Stimulated activated CD8-positive, alpha-beta memory T cell treated with anti-CD3 and anti-CD28 coated beads, Interleukin-12 subunit alpha, Interleukin-12 subunit beta, amount 100 ng/mL, for 1 hour (primary cell): ENCODE results near the gene METTL8.
"Not testable (repeated sequence)": the region's sequence is repeated elsewhere in the genome, so short reads cannot be mapped to it uniquely, and the experiment has no call there.

ENCODE experiments used
- DNase-seq: peaks from one replicate; pipeline ENCODE4 v3.0.0-alpha.2; 2020; ENCODE audit warnings: low read depth

METTL8 gene

DNA sequence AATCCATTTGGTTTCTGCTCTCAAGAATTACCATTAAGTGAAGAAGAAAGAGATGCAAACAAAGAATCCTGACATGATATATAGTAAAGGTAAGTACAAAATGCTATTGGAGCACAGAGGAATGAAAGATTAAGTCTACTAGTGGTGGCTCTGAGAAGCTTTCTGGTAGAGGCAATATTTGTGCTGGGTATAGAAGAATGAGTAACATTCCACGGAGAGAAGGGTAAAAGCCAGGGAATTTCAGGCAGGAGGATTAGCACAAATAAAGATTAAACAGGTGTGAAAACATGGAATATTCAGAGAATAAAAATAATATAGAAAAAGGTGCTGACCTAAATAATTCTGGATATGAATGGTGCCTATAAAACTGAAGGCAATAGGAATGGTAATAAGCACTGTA lies 31.8 kb downstream of the METTL8 start:
- DNase-seq = no peak

DNA sequence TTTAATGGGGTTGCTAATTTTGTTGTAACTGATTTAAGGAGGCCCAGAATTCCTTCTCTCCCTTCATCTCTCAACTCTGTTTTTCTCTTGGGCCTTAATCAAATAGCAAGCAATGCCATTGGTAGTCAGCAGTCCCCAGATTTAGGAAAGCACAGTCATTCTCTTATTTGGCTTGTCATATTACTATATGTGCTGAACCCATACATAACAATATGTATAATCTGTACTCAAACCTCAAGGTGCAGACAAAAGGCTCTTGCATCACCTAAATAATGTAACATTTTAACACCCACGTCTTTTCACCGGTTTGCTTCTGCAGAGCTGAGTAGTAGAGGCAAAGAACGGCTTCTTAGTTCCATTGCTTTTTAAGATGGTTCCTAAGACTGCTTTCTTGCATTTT lies 33.4 kb downstream of the METTL8 start:
- DNase-seq = no peak

DNA sequence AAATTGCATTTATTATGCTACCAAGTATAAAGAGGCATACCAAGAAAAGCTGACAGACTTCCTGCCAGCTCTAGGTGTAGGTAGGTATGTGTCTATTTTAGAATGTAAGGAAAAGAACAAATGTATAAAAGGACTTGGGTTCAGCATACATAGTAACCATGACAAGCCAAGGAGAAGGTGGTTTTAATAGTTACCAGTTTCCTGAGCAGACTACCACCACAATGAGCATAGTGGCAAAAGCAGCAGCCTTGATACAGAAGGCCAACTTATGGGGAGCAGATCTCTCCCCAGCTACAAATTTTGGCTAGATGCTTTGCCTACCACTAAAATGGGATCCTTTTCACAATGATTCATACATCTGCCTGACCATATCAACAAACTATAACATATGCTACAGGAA lies 34.5 kb downstream of the METTL8 start:
- DNase-seq = no peak

DNA sequence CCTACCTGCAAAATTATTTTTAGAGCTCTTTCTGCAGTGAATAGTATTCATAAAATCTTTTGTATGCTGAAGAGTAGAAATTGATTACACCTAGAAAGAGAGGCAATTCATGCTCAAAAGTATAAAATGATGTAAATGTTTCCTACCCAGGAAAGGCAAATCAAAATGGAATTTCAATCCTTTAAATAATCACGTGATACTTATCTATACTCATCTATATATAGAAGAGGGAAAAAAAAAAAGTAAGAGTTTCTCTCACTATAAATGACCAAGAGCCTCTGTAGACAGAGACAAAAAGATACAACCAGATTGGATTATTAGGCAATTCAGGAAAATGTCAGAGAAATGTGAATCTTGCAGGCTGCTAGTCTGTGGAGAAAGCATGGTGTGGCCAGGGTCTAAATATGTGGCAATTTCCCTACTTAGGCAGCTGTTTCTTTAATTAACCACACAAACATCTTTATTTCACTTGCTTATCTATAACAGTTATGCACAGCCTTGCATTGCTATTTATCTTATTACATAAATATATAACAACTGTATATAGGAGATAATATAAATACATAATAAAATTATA lies 39.5 kb downstream of the METTL8 start:
- no peak for DNase-seq

DNA sequence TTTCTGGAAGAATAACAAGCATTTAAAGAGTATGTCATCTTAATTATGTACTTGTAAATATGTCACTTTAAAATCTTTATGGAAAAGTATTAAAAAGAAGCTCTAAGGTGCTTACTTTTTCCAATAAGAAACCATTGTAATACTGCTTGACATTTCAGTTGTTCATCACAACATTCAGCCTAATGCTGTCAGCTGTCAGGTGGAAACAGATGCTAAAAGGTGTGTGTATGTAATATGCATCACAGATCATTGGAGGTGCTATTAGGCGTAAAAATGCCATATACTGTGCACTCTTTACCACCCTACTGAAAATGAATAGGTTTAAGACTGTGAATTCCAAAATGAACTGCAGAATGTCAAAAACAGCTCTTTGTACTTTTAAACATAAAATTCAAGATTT lies 40.3 kb downstream of the METTL8 start:
- no peak for DNase-seq

DNA sequence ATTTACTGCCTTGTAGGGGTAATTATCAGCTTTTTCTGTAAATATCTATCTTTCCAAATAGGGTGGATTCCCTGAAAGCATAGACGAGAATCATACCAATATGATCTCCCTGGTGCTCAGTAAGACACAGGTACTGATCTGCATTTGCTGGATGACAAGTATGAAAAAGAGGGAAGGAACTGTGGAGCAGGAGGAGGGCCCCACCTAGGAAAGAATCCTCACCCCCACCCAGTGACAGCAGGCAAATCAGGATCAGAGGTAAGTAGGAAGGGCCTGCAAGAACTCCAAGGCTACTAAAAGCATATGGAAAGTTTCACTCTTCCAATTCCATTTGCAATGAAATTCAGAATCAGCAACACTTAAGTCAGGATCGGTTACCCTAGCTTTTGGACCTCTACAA lies 42.3 kb downstream of the METTL8 start:
- DNase-seq = no peak

DNA sequence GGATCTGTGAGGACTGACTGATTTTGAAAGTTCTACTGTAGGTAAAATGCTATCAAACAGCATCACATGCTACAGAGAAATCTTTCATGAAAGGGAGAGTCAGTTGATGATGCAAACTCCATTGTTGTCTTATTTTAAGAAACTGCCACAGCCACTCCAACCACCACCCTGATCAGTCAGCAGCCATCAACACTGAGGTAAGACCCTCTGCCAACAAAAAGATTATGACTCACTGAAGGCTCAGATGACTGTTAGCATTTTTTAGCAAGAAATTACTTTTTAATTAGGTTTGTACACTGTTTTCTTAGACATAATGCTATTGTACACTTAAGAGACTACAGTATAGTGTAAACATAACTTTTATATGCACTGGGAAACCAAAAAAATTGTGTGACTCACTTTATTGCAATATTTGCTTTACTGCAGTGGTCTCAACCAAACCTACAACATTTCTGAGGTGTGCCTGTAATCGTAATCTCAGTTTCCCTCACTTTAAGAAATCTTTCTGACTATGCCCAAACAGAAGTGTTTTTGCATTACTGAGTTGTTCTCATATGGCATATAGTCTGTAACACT lies 42.8 kb downstream of the METTL8 start:
- DNase-seq = no peak

DNA sequence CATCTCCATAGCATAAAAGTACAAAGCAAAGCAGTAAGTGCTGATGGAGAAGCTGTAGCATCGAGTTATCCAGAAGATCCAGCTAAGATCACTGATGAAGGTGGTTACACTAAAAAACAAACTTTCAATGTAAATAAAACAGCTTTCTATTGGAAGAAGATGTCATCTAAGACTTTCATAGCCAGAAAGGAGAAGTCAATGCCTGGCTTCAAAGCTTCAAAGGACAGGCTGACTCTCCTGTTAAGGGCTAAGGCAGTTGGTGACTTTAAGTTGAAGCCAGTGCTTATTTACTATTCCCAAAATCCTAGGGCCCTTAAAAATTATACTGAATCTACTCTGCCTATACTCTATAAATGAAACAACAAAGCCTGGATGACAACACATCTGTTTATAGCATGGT lies 44.0 kb downstream of the METTL8 start:
- no peak for DNase-seq

DNA sequence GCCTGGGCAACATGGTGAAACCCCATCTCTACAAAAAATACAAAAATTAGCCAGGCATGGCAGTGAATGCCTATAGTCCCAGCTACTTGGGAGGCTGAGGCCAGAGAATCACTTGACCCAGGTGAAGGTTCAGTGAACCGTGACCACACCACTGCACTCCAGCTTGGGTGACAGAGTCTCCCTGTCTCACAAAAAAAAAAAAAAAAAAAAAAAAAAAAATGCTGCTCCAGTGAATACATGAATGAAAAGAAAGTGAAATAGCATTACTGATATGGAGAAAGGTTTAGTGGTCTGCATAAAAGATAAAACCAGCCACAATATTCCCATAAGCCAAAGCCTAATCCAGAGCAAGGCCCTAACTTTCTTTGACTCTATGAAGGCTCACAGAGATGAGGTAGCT lies 44.5 kb downstream of the METTL8 start:
- no peak for DNase-seq

DNA sequence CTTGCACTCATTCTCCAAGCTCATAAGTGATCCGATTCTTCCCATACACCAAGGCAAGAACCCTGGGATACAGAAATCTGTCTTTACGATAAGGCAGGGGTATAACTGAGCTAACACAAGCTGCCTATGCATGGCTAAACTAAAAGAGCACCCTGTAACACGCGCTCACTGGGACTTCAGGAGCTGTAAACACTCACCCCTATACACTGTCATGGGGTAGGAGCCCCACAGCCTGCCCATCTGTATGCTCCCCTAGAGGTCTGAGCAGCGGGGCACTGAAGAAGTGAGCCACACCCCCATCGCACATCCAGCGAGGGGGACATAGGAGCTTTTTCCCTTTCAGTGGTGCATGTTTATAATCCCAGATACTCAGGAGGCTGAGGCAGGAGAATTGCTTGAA lies 46.7 kb downstream of the METTL8 start:
- no peak for DNase-seq

DNA sequence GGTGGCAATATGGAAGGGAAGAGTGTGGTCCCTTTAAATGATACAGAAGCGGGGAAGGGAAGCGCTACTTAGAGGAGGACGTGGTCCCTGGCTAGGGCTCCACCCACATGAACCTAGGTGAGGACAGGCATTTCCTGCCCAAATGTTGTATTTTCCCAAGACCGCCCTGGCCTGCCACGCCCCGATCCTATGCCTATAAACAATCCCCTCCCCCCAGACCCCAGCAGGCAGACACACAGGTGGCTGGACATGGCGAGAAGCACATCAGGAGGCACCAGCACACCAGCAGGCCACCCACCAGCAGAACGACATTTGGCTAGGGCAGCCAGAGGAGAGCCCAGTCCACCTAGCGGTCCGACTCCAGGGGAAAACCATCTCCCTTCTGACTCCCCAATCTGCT lies 47.2 kb downstream of the METTL8 start:
- no peak for DNase-seq

DNA sequence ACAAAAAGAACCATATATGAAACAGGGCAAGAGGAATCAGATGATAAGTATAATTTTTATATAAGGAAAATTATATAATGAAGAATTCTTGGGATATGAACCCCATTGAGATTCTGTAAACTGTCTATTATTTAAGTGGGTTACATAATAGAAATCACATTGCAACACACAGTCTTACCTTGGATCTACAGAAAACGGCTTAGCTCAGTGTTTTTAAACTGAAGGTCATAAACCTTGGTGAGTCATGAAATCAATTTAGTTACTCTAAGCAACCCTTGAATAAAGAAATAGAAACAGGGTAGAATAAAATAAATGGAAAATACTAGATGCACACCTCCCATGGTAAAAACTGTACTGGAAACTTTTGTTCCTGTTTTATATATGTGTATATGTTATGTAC lies 50.7 kb downstream of the METTL8 start:
- no peak for DNase-seq

DNA sequence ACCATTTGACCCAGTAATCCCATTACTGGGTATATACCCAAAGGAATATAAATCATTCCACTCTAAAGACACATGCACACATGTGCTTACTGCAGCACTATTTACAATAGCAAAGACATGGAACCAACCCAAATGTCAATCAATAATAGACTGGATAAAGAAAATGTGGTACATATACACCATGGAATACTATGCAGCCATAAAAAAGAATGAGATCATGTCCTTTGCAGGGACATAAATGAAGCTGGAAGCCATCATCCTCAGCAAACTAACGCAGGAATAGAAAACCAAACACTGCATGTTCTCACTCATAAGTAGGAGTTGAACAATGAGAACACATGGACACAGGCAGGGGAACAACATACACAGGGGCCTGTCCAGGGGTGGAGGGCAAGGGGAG lies 51.6 kb downstream of the METTL8 start:
- not testable (repeated sequence) for DNase-seq

DNA sequence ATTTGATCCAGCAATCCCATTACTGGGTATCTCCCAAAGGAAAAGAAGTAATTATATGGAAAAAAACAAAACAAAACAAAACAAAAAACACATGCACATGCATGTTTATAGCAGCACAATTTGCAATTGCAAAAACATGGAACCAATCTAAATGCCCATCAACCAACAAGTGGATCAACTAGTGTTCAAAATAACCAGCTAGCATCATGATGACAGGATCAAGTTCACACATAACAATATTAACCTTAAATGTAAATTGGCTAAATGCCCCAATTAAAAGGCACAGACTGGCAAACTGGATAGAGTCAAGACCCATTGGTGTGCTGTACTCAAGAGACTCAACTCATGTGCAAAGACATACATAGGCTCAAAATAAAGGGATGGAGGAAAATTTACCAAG lies 55.9 kb downstream of the METTL8 start:
- not testable (repeated sequence) for DNase-seq

DNA sequence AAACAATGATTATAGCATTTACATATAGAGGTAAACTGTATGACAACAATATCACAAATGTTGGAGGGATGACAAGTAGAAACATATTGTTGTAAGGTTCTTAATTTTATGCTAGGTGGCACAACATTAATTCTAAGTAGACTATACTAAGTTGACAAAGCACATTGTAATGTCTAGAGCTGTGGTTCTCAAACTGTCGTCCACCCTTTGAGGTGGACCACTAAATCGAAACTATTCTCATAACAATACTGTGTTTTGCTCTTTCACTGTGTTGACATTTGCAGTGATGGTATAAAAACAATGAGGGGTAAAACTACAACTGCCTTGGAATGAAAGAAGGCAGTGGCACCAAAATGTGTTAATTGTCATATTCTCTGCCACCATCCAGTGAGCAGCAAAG lies 66.1 kb downstream of the METTL8 start:
- DNase-seq = no peak

DNA sequence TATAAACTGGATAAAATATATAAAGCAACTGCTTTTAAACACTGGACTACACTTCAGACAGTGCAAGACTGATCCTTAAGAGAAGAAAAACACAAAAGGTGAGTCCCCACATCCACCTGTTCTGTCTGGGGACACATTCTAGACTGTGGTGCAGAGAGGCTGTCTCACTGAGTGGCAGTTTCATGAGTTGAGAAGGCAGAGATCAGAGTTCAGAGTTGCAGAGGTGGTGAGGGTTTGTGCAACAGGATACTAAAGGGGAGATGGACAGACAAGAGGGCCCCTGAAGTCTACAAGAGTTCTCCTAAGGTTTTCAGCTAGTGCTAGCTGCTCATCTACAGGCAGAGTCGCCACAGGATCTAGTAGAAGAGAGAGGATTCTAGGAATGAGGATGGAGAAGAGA lies 68.0 kb downstream of the METTL8 start:
- DNase-seq = no peak

DNA sequence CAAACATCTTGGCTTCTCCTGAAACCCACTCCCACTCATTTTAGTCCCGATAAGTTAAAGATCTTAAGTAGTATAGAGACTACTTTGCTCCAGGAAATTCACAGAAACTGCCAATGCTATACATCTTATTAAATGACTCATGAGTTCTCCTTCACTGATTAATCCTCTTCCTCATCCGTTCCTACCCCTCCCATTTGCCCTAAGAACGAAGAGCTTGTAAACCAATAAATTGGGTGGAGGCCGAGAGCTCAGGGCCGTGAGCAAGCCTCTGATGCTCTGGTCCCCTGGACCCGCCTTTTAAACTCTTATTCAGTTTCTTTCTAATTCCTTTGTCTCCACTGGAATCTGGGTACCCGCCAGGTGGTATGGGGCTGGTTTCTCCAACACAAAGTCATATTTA lies 68.6 kb downstream of the METTL8 start:
- DNase-seq = no peak

DNA sequence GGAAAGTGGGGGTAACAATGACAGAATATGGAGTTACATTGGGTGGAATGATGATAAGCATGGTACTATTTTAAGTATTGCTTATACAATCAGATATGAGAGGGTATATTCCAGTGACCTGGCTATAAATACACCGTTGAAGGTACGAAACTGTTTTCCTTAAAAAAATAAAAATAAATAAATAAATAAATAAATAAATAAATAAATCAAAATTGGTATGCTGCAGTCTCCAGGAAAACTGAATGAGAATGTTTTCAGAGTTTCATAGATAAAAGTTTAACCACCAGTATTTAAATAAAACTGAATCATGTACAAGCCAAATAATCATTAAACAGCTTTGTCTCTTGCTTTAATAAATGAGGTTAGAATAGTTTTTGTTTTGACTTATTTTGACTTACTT lies 71.4 kb downstream of the METTL8 start:
- DNase-seq = no peak

DNA sequence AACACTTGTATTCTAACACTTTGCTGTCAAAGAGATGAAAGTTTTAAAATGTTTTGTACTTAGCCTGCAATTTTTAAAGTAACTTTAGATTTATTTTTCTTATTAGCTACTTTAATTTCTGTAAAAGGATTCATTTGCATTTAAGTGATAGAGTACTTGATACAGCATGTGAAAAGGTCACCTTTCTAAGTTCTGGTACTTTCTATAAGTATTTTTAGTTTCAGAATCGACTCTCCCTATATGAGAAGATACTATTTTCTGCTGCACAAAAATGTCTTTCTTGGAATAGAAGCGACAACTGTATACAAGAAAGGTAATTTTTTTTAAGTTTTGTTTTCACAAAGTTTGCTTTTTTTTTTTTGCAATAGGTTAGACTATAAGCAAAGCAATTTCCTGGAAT lies 72.9 kb downstream of the METTL8 start:
- no peak for DNase-seq

DNA sequence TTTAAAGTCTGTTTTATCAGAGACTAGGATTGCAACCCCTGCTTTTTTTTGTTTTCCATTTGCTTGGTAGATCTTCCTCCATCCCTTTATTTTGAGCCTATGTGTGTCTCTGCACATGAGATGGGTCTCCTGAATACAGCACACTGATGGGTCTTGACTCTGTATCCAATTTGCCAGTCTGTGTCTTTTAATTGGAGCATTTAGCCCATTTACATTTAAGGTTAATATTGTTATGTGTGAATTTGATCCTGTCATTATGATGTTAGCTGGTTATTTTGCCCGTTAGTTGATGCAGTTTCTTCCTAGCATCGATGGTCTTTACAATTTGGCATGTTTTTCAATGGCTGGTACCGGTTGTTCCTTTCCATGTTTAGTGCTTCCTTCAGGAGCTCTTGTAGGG lies 80.0 kb downstream of the METTL8 start:
- not testable (repeated sequence) for DNase-seq

DNA sequence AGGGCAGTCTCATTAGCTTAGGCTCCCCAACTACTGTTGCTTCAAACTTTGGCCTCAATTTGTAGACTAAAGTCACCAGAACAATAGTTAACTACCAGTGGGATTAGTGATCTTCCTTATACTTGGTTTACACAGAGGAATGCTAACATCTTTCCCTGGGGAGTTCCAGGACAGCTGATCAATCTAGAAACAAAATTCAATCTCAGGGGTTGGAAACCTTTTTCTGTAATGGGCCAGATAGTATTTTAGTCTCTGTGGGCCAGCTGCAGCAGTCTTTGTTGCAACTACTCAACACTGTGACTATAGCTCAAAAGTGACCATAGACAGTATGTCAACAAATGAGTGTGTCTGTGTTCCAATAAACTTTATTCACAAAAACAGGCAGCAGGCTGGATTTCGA lies 85.7 kb downstream of the METTL8 start:
- DNase-seq = no peak

DNA sequence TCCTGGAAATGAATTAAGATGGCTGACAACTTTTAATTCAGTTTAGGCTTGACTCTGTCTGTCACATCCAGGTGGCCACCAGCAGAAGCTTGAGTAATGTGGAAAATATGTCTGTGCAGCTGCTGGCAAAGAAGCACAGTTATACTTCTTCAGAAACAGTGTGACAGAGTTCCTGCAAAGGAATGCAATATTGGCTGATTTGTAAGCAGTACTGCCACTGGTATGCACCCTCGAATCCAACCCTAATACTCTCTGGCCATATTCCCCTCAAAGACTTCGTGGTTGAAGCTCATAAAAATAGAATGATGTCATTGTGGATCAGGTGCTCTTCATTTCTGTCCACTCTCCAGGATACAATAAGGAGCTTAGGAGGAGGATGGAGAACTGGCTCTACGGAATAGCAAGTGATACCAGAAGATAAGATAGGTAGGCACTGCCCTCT lies 86.2 kb downstream of the METTL8 start:
- DNase-seq = no peak

DNA sequence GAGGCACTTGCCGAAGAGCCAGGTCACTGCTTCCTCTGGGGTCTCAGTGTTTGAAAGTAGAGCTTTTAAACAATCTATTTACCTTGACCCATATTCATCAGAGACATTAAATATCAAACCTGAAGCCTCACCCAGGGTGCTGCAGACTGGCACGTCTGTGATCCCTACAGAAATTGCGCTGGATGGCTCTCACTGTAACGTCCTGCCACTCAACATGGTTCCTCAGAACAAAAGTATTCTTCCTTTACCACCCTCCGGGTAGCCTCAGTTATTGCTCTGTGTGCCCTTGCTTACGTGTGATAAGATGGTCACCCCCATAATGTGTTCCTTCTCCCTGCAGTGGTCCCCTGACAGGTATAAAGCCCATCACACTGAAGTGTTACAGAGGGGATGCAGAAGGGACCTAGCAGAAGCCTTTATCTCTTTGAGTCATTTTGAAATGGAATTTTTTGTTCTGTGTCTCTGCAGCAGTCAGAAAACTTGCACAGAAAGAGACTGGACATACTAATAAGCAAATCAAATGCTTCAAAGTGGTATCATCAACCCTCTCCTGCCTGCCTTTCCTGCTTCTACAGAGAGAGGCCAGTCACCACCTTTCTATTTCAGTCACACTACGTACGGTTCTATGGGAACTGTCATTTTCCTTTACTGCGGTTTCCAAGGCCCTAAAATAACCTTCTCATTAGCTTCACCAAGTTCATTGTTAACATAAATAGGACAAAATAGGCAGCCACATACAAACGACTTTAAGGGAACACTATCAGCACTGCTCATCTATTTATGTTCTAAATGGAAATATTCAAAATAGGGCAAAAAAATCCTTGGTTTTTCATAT lies 86.8 kb downstream of the METTL8 start:
- DNase-seq = no peak
